Bronchial epithelial cell (primary cell): Measurements from ENCODE around the gene AARS2. TPM values are rescaled to one million over a fixed set of nuclear protein-coding genes. Genes with fewer than 3 reads are reported as not detected.
"Not testable (repeated sequence)": the region's sequence is repeated elsewhere in the genome, so short reads cannot be mapped to it uniquely, and the experiment has no call there.

Experiments
- DNase-seq: peaks from one replicate; pipeline ENCODE4 v3.0.0-alpha.2; 2010; ENCODE audit warnings: low read depth
- FAIRE-seq: peaks from 2 replicates; lab custom pipeline; 2011; peaks lifted over from hg19 to GRCh38; lab: Jason Lieb, UNC
- H3K27me3 ChIP-seq: 2 replicates; pipeline ENCODE4 v1.5.1; 2011; ENCODE audit warnings: low read length; ENCODE audit not compliant: control insufficient read depth, insufficient read depth
- H3K36me3 ChIP-seq: 2 replicates; pipeline ENCODE4 v1.5.1; 2011; ENCODE audit warnings: low read length; ENCODE audit not compliant: control insufficient read depth, insufficient read depth
- H3K4me3 ChIP-seq: 2 replicates; pipeline ENCODE4 v1.5.1; 2011; ENCODE audit warnings: mild to moderate bottlenecking, low read depth, low read length, control low read depth
- total RNA-seq: library from RNA; depleted of rRNA; stranded (reverse); fragments of >200 nt; gene quantifications from 2 replicates; pipeline ENCODE4 v1.2.1, GENCODE V29; 2014
- TF ChIP-seq, protein P1 (sequence below): IDR thresholded peaks from 2 replicates; pipeline ENCODE4 v1.5.1; 2011; ENCODE audit warnings: mild to moderate bottlenecking, moderate library complexity, low read length, control low read depth, inconsistent platforms; ENCODE audit not compliant: insufficient read depth, severe bottlenecking

AARS2 gene
- total RNA-seq, 1 donor from 2014 or later: 9.5 TPM

DNA sequence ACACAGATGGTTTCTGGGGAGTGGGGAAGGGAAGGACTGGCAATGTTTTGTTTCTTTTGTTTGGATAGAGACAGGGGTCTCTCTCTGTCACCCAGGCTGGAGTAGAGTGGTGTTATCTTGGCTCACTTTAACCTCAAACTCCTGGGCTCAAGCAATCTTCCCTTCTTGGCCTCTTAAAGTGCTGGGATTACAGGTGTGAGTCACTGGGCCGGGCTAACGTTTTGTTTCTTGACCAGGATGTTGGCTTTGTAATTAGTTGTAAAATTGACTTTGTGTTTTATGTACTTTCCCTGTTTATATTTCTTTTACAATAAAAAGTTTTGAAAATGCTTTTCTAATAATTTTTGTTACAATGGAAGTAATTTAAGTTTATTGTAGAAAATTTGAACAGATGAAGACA is 40.2 kb upstream of the AARS2 start:
- H3K27me3 ChIP-seq: no peaks in the 10 kb centered on the region
- TF ChIP-seq, protein P1, sequence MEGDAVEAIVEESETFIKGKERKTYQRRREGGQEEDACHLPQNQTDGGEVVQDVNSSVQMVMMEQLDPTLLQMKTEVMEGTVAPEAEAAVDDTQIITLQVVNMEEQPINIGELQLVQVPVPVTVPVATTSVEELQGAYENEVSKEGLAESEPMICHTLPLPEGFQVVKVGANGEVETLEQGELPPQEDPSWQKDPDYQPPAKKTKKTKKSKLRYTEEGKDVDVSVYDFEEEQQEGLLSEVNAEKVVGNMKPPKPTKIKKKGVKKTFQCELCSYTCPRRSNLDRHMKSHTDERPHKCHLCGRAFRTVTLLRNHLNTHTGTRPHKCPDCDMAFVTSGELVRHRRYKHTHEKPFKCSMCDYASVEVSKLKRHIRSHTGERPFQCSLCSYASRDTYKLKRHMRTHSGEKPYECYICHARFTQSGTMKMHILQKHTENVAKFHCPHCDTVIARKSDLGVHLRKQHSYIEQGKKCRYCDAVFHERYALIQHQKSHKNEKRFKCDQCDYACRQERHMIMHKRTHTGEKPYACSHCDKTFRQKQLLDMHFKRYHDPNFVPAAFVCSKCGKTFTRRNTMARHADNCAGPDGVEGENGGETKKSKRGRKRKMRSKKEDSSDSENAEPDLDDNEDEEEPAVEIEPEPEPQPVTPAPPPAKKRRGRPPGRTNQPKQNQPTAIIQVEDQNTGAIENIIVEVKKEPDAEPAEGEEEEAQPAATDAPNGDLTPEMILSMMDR: no peak
- H3K4me3 ChIP-seq: no peak overlapping the region
- H3K36me3 ChIP-seq: no peaks in the 10 kb centered on the region
- peak; percentile 34 for DNase-seq
- no peak for FAIRE-seq

- DNase-seq (no peak), FAIRE-seq (no peak)
- Histone ChIP-seq H3K27me3 (no peaks in the 10 kb centered on the region), H3K4me3 (no peak overlapping the region), H3K36me3 (no peaks in the 10 kb centered on the region)
- TF ChIP-seq, protein P1: no peak
Measured at GRCh38 chr6:44352259-44352658, 39.1 kb upstream of the AARS2 start.

DNA sequence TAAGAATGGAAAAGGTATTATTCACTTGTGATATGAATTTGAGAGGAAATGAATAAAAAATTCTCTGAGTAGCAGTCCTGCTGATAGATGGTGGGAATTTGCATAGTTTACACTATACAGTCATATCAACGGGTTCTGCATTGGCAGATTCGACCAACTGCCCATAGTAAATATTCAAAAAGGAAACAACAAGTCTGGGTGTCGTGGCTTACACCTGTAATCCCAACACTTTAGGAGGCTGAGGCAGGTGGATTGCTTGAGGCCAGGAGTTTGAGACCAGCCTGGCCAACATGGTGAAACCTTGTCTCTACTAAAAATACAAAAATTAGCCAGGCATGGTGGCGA is 37.5 kb upstream of the AARS2 start:
- DNase-seq, H3K36me3 ChIP-seq, FAIRE-seq, H3K4me3 ChIP-seq, H3K27me3 ChIP-seq: not testable (repeated sequence)

DNA sequence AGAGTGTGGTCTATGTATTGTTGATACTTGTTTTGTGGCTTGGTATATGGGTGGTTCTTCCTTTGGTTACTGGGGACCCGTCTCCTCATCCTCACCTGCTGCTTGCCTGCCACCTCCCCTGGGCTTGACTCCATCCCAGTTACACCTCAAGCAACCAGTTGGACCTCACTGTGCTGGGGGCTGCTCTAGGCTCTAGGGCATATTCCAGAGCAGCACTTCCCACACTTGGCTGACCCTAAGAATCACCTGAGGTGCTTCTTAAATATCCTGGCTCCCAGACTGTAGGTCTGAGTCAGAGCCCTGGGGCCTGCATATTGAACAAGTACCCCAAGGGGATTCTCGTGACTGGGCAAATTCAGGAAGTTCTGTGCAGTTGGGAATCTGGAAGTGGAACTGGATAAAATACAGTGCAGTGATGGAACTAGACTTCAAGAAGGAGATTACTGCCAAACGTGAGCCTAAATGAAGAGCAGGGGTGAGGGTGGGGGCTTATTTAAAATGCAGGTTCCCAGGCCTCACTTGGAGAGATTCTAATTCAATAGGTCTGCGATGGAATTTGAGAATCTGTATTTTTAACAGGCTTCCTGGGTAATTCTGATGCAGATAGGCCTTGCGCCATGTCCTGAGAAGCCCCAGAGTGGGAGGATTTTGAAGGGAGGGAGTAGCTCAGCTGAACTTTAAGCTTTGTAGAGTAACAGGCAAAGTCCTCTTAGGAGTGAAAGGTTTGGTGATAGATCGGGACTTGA is 36.9 kb upstream of the AARS2 start:
- no peak overlapping the region for H3K4me3 ChIP-seq
- no peaks in the 10 kb centered on the region for H3K36me3 ChIP-seq
- FAIRE-seq (no peak), DNase-seq (no peak)
- peaks cover 4% of the 10 kb centered on the region for H3K27me3 ChIP-seq
- TF ChIP-seq, protein P1: no peak

GRCh38 chr6:44346818-44347217 is 33.7 kb upstream of the AARS2 start:
- H3K27me3 ChIP-seq: peaks cover 24% of the 10 kb centered on the region
- FAIRE-seq, H3K36me3 ChIP-seq, DNase-seq, H3K4me3 ChIP-seq: not testable (repeated sequence)

- TF ChIP-seq, protein P1: no peak
- DNase-seq (no peak), FAIRE-seq (no peak)
- Histone ChIP-seq H3K36me3 (no peaks in the 10 kb centered on the region), H3K27me3 (peaks cover 27% of the 10 kb centered on the region), H3K4me3 (no peak within 1 kb of the TSS)
Measured at GRCh38 chr6:44342489-44342888, 29.3 kb upstream of the AARS2 start, which contains the start of gene SPATS1. SPATS1 (plus strand) TSS chr6:44342650; CDS start chr6:44343096, 446 bp downstream.

- Histone ChIP-seq H3K36me3 (no peaks in the 10 kb centered on the region), H3K4me3 (no peak overlapping the region), H3K27me3 (peaks cover 27% of the 10 kb centered on the region)
- TF ChIP-seq, protein P1: no peak
- no peak for DNase-seq
- no peak for FAIRE-seq
Measured at GRCh38 chr6:44342052-44342451, 28.9 kb upstream of the AARS2 start.
